ENCODE data around the gene FBXL17. TPM values are rescaled to one million over a fixed set of nuclear protein-coding genes. Genes with fewer than 3 reads are reported as not detected.

The FBXL17 gene
- total RNA-seq, 1 donor from 2014 or later, result 26.9 TPM

- H3K4me3 Mint-ChIP-seq, result no peak overlapping the region
- DNase-seq, result no peak
- no peak for TF ChIP-seq CTCF (IDR thresholded peaks at IDR 0.05)
- ChIA-PET CTCF (no interaction called here), POLR2A (no interaction called here)
- intact Hi-C loops (cut with micrococcal nuclease), result no loop called here
- ATAC-seq (ENCODE audit: low read depth), result no peak
- H3K4me1 Mint-ChIP-seq, result no peaks in the 10 kb centered on the region
- H3K27me3 Mint-ChIP-seq, result no peaks in the 10 kb centered on the region
- no peak overlapping the region for H3K27ac Mint-ChIP-seq
- peaks cover 2% of the 10 kb centered on the region for H3K36me3 Mint-ChIP-seq (ENCODE audit: low read depth)
- no peaks in the 10 kb centered on the region for H3K9me3 Mint-ChIP-seq
These were observed 180.2 kb downstream of the FBXL17 start for GRCh38 chr5:108201721-108202120.

DNA sequence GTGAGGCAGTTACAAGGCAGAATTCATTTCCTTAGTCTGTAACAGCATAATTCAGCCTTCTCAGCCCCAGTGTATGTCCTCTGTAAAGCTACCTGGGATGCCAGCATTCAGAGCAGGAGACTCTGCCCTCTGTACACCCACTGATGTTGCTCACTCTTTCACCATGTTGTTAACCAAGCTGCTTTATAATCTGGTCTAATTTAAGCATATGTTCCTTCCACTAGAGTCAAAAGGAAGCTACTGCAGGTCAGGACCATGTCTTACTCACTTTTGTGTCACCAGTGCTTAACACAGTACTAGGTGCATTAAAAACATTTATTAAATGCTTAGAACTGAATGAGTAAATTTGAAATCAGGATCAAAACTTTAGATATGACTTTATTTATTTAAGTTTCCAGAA is 185.6 kb downstream of the FBXL17 start:
- CTCF ChIA-PET, result no interaction called here

DNA sequence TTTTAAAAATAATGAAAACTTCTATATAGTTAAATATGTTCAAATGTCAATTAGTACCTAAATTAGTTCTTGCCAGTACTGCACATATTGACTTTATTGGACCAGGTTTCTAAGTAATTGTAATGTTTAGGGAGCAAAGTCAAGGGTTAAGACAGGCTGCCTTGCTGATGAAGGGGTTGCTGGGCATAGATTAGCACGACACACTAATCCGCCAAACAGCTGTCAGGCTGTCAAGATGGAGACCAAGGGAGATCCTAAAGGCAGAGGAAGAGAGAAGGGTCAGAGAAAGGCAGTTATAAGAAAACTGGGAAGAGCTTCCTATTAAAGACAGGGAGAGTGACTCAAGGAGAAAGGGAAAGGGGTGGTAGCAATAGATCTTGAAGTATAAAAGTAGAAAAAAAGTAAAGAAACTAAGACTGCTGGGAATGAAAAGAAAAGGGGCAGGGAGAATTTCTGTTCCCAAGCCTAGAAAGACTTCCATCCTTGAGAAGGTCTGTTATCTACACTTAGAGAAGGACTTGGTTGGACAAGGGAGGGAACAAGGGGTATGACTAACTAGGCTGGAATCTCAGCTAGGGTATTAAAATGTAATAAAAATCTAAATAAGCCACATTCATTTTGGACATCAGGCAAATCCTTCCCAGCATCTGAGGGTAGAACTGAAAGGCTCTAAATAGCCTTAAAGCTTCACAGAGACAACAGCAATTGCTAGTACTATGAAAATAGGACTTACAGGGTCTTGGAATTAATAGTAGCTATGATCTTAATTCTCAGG is 188.7 kb downstream of the FBXL17 start:
- CTCF ChIA-PET, result no interaction called here
- intact Hi-C loops (cut with micrococcal nuclease), result no loop called here
- no peaks in the 10 kb centered on the region for H3K27me3 Mint-ChIP-seq
- H3K27ac Mint-ChIP-seq, result no peak overlapping the region
- H3K36me3 Mint-ChIP-seq (ENCODE audit: low read depth), result peaks cover 8% of the 10 kb centered on the region
- no peak overlapping the region for H3K4me3 Mint-ChIP-seq
- DNase-seq (no peak), ATAC-seq (ENCODE audit: low read depth) (no peak)
- no peak for TF ChIP-seq CTCF (IDR thresholded peaks at IDR 0.05)
- no peaks in the 10 kb centered on the region for H3K4me1 Mint-ChIP-seq
- POLR2A ChIA-PET, result no interaction called here
- no peaks in the 10 kb centered on the region for H3K9me3 Mint-ChIP-seq

More for the DNA sequence above, 185.6 kb downstream of the FBXL17 start:
- Mint-ChIP-seq H3K27ac (no peak overlapping the region), H3K4me3 (no peak overlapping the region), H3K36me3 (ENCODE audit: low read depth) (peaks cover 2% of the 10 kb centered on the region), H3K4me1 (no peaks in the 10 kb centered on the region), H3K27me3 (no peaks in the 10 kb centered on the region), H3K9me3 (no peaks in the 10 kb centered on the region)
- POLR2A ChIA-PET, result interaction anchor here (0.7 kb wide), 1 partner anchor 1290 kb away, joined by 3 read pairs; no protein-coding TSS in a partner anchor
- no peak for ATAC-seq (ENCODE audit: low read depth)
- TF ChIP-seq CTCF (IDR thresholded peaks at IDR 0.05), result no peak
- no peak for DNase-seq
- intact Hi-C loops (cut with micrococcal nuclease), result no loop called here

DNA sequence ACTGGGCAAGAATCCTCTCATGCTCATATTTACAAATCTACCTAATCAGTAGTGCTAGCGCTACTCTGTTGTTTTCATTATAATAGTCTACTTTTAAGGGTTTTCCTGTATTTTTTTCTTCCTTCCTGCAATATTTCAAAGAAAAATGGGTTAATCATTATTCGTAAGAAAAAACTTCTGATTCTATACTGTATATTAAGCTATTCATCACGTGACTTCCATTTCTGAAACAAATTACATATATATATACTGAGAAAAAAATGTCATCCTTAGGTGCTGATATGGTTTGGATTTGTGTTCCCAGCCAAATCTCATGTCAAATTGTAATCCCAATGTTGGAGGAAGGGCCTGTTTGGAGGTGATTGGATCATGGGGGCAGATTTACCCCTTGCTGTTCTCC is 197.0 kb downstream of the FBXL17 start:
- H3K27ac Mint-ChIP-seq, result no peak overlapping the region
- H3K9me3 Mint-ChIP-seq, result no peaks in the 10 kb centered on the region
- no peak for TF ChIP-seq CTCF (IDR thresholded peaks at IDR 0.05)
- peaks cover 28% of the 10 kb centered on the region for H3K36me3 Mint-ChIP-seq (ENCODE audit: low read depth)
- ATAC-seq (ENCODE audit: low read depth), result no peak
- H3K27me3 Mint-ChIP-seq, result no peaks in the 10 kb centered on the region
- no peak overlapping the region for H3K4me3 Mint-ChIP-seq
- DNase-seq, result no peak
- ChIA-PET POLR2A (no interaction called here), CTCF (no interaction called here)
- no peaks in the 10 kb centered on the region for H3K4me1 Mint-ChIP-seq
- intact Hi-C loops (cut with micrococcal nuclease), result no loop called here

GRCh38 chr5:108181975-108182374 is 199.9 kb downstream of the FBXL17 start:
- H3K4me1 Mint-ChIP-seq, result no peaks in the 10 kb centered on the region
- no peak overlapping the region for H3K27ac Mint-ChIP-seq
- DNase-seq (no peak), ATAC-seq (ENCODE audit: low read depth) (no peak)
- intact Hi-C loops (cut with micrococcal nuclease), result no loop called here
- no peak overlapping the region for H3K4me3 Mint-ChIP-seq
- TF ChIP-seq CTCF (IDR thresholded peaks at IDR 0.05), result no peak
- no peaks in the 10 kb centered on the region for H3K27me3 Mint-ChIP-seq
- peaks cover 24% of the 10 kb centered on the region for H3K36me3 Mint-ChIP-seq (ENCODE audit: low read depth)
- ChIA-PET CTCF (no interaction called here), POLR2A (no interaction called here)
- no peaks in the 10 kb centered on the region for H3K9me3 Mint-ChIP-seq

All from activated B cell treated with CpG ODN at 0.5 μM for 24 hours (primary cell).